Smooth muscle cell (in vitro differentiated cells): Measurements from ENCODE around the gene TSHR. TPM values are rescaled to one million over a fixed set of nuclear protein-coding genes. Genes with fewer than 3 reads are reported as not detected.
A peak's percentile ranks its signal among the peaks of the same experiment; 100 is the strongest.
"Not testable (repeated sequence)": the region's sequence is repeated elsewhere in the genome, so short reads cannot be mapped to it uniquely, and the experiment has no call there.

Source experiments
- DNase-seq: peaks from one replicate; lab custom pipeline; 2025; ENCODE audit not compliant: unreplicated experiment; lab: John Stamatoyannopoulos, UW
- H2AFZ ChIP-seq: fragments of 200-600 bp; sonication (generic); 2 replicates; pipeline ENCODE4 v1.6.0; 2016; ENCODE audit warnings: antibody characterized with exemption, low read depth, mild to moderate bottlenecking
- H3F3A ChIP-seq: fragments of 200-600 bp; sonication (generic); 2 replicates; pipeline ENCODE4 v1.6.0; 2017; ENCODE audit warnings: antibody characterized with exemption, low read depth
- H3K27ac ChIP-seq: fragments of 200-600 bp; sonication (generic); 2 replicates; pipeline ENCODE4 v1.5.1; 2016; ENCODE audit warnings: low read depth, mild to moderate bottlenecking
- H3K27me3 ChIP-seq: fragments of 200-600 bp; sonication (generic); 2 replicates; pipeline ENCODE4 v1.6.1; 2016; ENCODE audit warnings: low read depth, mild to moderate bottlenecking
- H3K36me3 ChIP-seq: fragments of 200-600 bp; sonication (generic); 2 replicates; pipeline ENCODE4 v1.5.1; 2016; ENCODE audit warnings: low read depth
- H3K4me1 ChIP-seq: fragments of 200-600 bp; sonication (generic); 2 replicates; pipeline ENCODE4 v1.5.1; 2016; ENCODE audit warnings: low read depth
- H3K4me2 ChIP-seq: fragments of 200-600 bp; sonication (generic); 2 replicates; pipeline ENCODE4 v1.6.0; 2016; ENCODE audit warnings: mild to moderate bottlenecking
- H3K4me3 ChIP-seq: fragments of 200-600 bp; sonication (generic); 2 replicates; pipeline ENCODE4 v1.5.1; 2016; ENCODE audit warnings: mild to moderate bottlenecking
- H3K79me2 ChIP-seq: fragments of 200-600 bp; sonication (generic); 2 replicates; pipeline ENCODE4 v1.6.0; 2016; ENCODE audit warnings: low read depth, mild to moderate bottlenecking
- H3K9ac ChIP-seq: fragments of 200-600 bp; sonication (generic); 2 replicates; pipeline ENCODE4 v1.6.0; 2016; ENCODE audit warnings: low read depth
- H3K9me3 ChIP-seq: fragments of 200-600 bp; sonication (generic); replicated peaks from 2 replicates; pipeline ENCODE4 v1.5.1; 2016; ENCODE audit warnings: low read depth
- H4K20me1 ChIP-seq: fragments of 200-600 bp; sonication (generic); 2 replicates; pipeline ENCODE4 v1.6.0; 2016; ENCODE audit warnings: low read depth
- CTCF ChIP-seq: fragments of 200-600 bp; sonication (generic); IDR thresholded peaks from 2 replicates; pipeline ENCODE4 v1.5.1; 2017; ENCODE audit warnings: borderline replicate concordance, mild to moderate bottlenecking, antibody characterized with exemption; ENCODE audit not compliant: insufficient read depth, poor library complexity, severe bottlenecking
- WGBS: methylation state at CpG from one replicate; pipeline ENCODE4 v1.1.7; 2016; ENCODE audit warnings: low lambda C conversion rate; 5-methylcytosine and 5-hydroxymethylcytosine counted together
- polyA plus RNA-seq: library from polyadenylated mRNA; unstranded; fragments of >200 nt; fragmentation: Nextera tagmentation; extraction: Ambion mirVana; gene quantifications from 2 replicates; pipeline ENCODE4 v1.2.1, GENCODE V29; 2016
- total RNA-seq: library from RNA; depleted of rRNA; stranded (reverse); fragments of >200 nt; gene quantifications from 2 replicates; pipeline ENCODE4 v1.2.3, GENCODE V29; 2014

Gene TSHR
- total and polyA plus RNA-seq, 2 experiments from 2014 or later: not detected

- H3K4me1 ChIP-seq: no peaks in the 10 kb centered on the region
- no peak overlapping the region for H3K27ac ChIP-seq
- no peak for TF ChIP-seq CTCF
- H3K4me2 ChIP-seq: no peak overlapping the region
- 83% methylated on average over 1 of the region's 1 CpG for WGBS
- no peaks in the 10 kb centered on the region for H4K20me1 ChIP-seq
- no peaks in the 10 kb centered on the region for H3F3A ChIP-seq
- no peak overlapping the region for H3K9ac ChIP-seq
- H2AFZ ChIP-seq: no peak overlapping the region
- no peaks in the 10 kb centered on the region for H3K79me2 ChIP-seq
- no peaks in the 10 kb centered on the region for H3K9me3 ChIP-seq
- no peaks in the 10 kb centered on the region for H3K36me3 ChIP-seq
- H3K4me3 ChIP-seq: no peak overlapping the region
- no peak for DNase-seq
- H3K27me3 ChIP-seq: no peaks in the 10 kb centered on the region
Observed at GRCh38 chr14:81105961-81106360, 150.5 kb downstream of the TSHR start.

- Histone ChIP-seq H4K20me1 (no peaks in the 10 kb centered on the region), H3K4me3 (no peak overlapping the region), H3K9me3 (no peaks in the 10 kb centered on the region), H3K27ac (no peak overlapping the region), H3K79me2 (no peaks in the 10 kb centered on the region), H3F3A (no peaks in the 10 kb centered on the region), H3K4me2 (no peak overlapping the region), H3K9ac (no peak overlapping the region), H3K27me3 (no peaks in the 10 kb centered on the region), H3K4me1 (no peaks in the 10 kb centered on the region), H3K36me3 (no peaks in the 10 kb centered on the region), H2AFZ (no peak overlapping the region)
- no peak for TF ChIP-seq CTCF
- 85% methylated on average over 2 of the region's 2 CpGs for WGBS
- no peak for DNase-seq
Observed at GRCh38 chr14:81110186-81110585, 154.8 kb downstream of the TSHR start.

- Histone ChIP-seq H2AFZ (no peak overlapping the region), H3K4me3 (no peak overlapping the region), H4K20me1 (no peaks in the 10 kb centered on the region), H3K4me2 (no peak overlapping the region), H3K27me3 (no peaks in the 10 kb centered on the region), H3K36me3 (no peaks in the 10 kb centered on the region), H3K9me3 (no peaks in the 10 kb centered on the region), H3K79me2 (no peaks in the 10 kb centered on the region), H3K9ac (no peak overlapping the region), H3F3A (no peaks in the 10 kb centered on the region), H3K27ac (no peak overlapping the region), H3K4me1 (no peaks in the 10 kb centered on the region)
- DNase-seq: no peak
- TF ChIP-seq CTCF: no peak
- 92% methylated on average over 2 of the region's 2 CpGs for WGBS
Observed at GRCh38 chr14:81113176-81113575, 157.8 kb downstream of the TSHR start.

DNA sequence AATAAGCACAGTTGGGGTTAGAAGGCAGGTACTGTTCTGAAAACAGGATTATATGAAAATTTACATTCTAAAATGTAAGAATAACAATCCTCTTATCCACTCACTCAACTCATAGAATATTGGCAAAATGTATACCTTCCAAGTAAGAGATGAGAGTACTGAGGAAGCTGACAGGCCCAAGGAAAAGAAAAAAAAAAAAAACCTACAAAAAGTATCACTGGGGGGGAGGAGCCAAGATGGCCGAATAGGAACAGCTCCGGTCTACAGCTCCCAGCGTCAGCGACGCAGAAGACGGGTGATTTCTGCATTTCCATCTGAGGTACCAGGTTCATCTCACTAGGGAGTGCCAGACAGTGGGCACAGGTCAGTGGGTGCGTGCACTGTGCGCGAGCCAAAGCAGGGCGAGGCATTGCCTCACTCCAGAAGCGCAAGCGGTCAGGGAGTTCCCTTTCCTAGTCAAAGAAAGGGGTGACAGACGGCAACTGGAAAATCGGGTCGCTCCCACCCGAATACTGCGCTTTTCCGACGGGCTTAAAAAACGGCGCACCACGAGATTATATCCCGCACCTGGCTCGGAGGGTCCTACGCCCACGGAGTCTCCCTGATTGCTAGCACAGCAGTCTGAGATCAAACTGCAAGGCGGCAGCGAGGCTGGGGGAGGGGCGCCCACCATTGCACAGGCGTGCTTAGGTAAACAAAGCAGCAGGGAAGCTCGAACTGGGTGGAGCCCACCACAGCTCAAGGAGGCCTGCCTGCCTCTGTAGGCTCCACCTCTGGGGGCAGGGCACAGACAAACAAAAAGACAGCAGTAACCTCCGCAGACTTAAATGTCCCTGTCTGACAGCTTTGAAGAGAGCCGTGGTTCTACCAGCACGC is 158.8 kb downstream of the TSHR start:
- peak overlapping the region; percentile 21 for H3K4me3 ChIP-seq
- H3K9ac ChIP-seq, H2AFZ ChIP-seq, H3K4me1 ChIP-seq, H3K4me2 ChIP-seq, DNase-seq, H3K36me3 ChIP-seq, H3K27me3 ChIP-seq, H3K27ac ChIP-seq, H4K20me1 ChIP-seq, H3K79me2 ChIP-seq, H3K9me3 ChIP-seq, H3F3A ChIP-seq: not testable (repeated sequence)
- 48% methylated on average over 29 of the region's 34 CpGs for WGBS
